PC-9 (cell line): Measurements from ENCODE around the gene NAA15. TPM values are rescaled to one million over a fixed set of nuclear protein-coding genes. Genes with fewer than 3 reads are reported as not detected.

Source experiments
- BruUV-seq: library from RNA; stranded (reverse); fragments of 400-500 nt; replicated peaks from 2 replicates; lab custom pipeline; 2021; lab: Mats Ljungman, UMichigan
- CTCF ChIA-PET: fragments of 300-600 bp; sonication (Branson Sonifier 250); formaldehyde crosslinking; loops from one replicate; lab custom pipeline; 2022; ENCODE audit warnings: antibody characterized with exemption; lab: Charles Lee
- POLR2A ChIA-PET: fragments of 300-600 bp; sonication (Branson Sonifier 250); formaldehyde crosslinking; loops from one replicate; lab custom pipeline; 2022; ENCODE audit warnings: antibody characterized with exemption; ENCODE audit not compliant: unreplicated experiment; lab: Charles Lee
- DNase-seq, 2 experiments: peaks; one replicate each; pipeline versions ENCODE4 v3.0.0 to v3.0.0-alpha.2; 2015 to 2022; ENCODE audit warnings: mixed read lengths in 1 of 2
- H2AFZ ChIP-seq: fragments of 200-600 bp; sonication (generic); 2 replicates; pipeline ENCODE4 v1.8.1; 2017; ENCODE audit warnings: antibody characterized with exemption
- H3F3A ChIP-seq: fragments of 200-600 bp; sonication (generic); 2 replicates; pipeline ENCODE4 v1.8.1; 2017; ENCODE audit warnings: antibody characterized with exemption, mild to moderate bottlenecking, low read depth; ENCODE audit not compliant: insufficient read depth
- H3K27ac ChIP-seq: fragments of 200-600 bp; sonication (generic); 2 replicates; pipeline ENCODE4 v1.6.1; 2016; ENCODE audit warnings: mixed run types
- H3K27me3 ChIP-seq: fragments of 200-600 bp; sonication (generic); 2 replicates; pipeline ENCODE4 v1.6.1; 2016; ENCODE audit warnings: low read depth, mixed run types; ENCODE audit not compliant: insufficient read depth
- H3K36me3 ChIP-seq: fragments of 200-600 bp; sonication (generic); 2 replicates; pipeline ENCODE4 v1.6.1; 2016; ENCODE audit warnings: low read depth, mixed run types
- H3K4me1 ChIP-seq: fragments of 200-600 bp; sonication (generic); replicated peaks from 2 replicates; pipeline ENCODE4 v1.6.1; 2016; ENCODE audit warnings: mixed run types; ENCODE audit not compliant: insufficient read depth
- H3K4me2 ChIP-seq: fragments of 200-600 bp; sonication (generic); 2 replicates; pipeline ENCODE4 v1.6.1; 2017; ENCODE audit warnings: mixed run types
- H3K4me3 ChIP-seq: fragments of 200-600 bp; sonication (generic); 2 replicates; pipeline ENCODE4 v1.6.1; 2016; ENCODE audit warnings: mixed run types
- H3K79me2 ChIP-seq: fragments of 200-600 bp; sonication (generic); 2 replicates; pipeline ENCODE4 v1.6.1; 2017; ENCODE audit warnings: low read depth, mixed run types
- H3K9me2 ChIP-seq: fragments of 200-600 bp; sonication (generic); 2 replicates; pipeline ENCODE4 v1.8.1; 2017; ENCODE audit warnings: mild to moderate bottlenecking; ENCODE audit not compliant: insufficient read depth
- H3K9me3 ChIP-seq: fragments of 200-600 bp; sonication (generic); 2 replicates; pipeline ENCODE4 v1.8.1; 2016; ENCODE audit warnings: low read depth; ENCODE audit not compliant: insufficient read depth
- H4K20me1 ChIP-seq: fragments of 200-600 bp; sonication (generic); 2 replicates; pipeline ENCODE4 v1.8.1; 2017; ENCODE audit not compliant: insufficient read depth
- EZH2 ChIP-seq: fragments of 200-600 bp; sonication (generic); IDR thresholded peaks from 2 replicates; pipeline ENCODE4 v1.8.0; 2017; ENCODE audit warnings: antibody characterized with exemption, low read depth
- intact Hi-C: fragments of 100-400 bp; cut with micrococcal nuclease; formaldehyde crosslinking; loops from one replicate; pipeline ENCODE4 v1.10.0; 2022; ENCODE audit not compliant: unreplicated experiment
- total RNA-seq: library from RNA; stranded (reverse); gene quantifications from 2 replicates; pipeline ENCODE4 v1.2.3, GENCODE V29; 2021
- TF ChIP-seq, protein P1 (sequence below): fragments of 200-600 bp; sonication (generic); conservative IDR thresholded peaks from 2 replicates; pipeline ENCODE4 v1.6.1; 2017; ENCODE audit warnings: mixed run types, antibody characterized with exemption, mild to moderate bottlenecking, moderate library complexity

NAA15 gene
- total RNA-seq, 1 experiment from 2014 or later = 43.8 TPM

DNA sequence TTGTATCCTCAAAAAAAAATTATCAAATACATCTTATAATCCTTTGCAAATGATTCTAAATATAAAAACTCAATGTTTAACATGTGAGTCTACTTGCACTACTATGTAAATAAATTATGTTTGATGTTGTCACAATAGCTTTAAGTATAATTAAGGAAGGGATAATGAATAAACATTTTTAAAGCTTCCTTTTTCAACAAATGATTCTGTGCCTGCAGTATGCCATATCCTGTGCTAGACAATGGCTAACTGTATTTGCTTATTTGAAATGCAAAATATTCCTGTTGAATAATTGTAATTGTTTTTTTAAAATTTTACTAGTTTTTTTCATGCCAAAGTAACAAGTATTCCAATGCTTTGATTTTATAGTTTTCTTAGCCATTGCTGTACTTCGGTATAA is 60.0 kb downstream of the NAA15 start:
- CTCF ChIA-PET = no interaction called here
- H3K4me1 ChIP-seq = no peaks in the 10 kb centered on the region
- intact Hi-C loops = no loop called here
- TF ChIP-seq EZH2 = no peak
- TF ChIP-seq, protein P1, sequence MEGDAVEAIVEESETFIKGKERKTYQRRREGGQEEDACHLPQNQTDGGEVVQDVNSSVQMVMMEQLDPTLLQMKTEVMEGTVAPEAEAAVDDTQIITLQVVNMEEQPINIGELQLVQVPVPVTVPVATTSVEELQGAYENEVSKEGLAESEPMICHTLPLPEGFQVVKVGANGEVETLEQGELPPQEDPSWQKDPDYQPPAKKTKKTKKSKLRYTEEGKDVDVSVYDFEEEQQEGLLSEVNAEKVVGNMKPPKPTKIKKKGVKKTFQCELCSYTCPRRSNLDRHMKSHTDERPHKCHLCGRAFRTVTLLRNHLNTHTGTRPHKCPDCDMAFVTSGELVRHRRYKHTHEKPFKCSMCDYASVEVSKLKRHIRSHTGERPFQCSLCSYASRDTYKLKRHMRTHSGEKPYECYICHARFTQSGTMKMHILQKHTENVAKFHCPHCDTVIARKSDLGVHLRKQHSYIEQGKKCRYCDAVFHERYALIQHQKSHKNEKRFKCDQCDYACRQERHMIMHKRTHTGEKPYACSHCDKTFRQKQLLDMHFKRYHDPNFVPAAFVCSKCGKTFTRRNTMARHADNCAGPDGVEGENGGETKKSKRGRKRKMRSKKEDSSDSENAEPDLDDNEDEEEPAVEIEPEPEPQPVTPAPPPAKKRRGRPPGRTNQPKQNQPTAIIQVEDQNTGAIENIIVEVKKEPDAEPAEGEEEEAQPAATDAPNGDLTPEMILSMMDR = no peak
- H3K4me2 ChIP-seq = no peak overlapping the region
- H3K36me3 ChIP-seq = peaks cover 17% of the 10 kb centered on the region
- H3K4me3 ChIP-seq = no peak overlapping the region
- H3K79me2 ChIP-seq = 0 out of 2 replicates have a peak, but pooled peaks cover 3% of the 10 kb centered on the region
- BruUV-seq = no TSS peak
- H3K27ac ChIP-seq = no peak overlapping the region
- no peaks in the 10 kb centered on the region for H3K27me3 ChIP-seq
- H4K20me1 ChIP-seq = peaks cover 5% of the 10 kb centered on the region; the same call in 1 of the 2 replicates
- no peaks in the 10 kb centered on the region for H3K9me3 ChIP-seq
- no peak for DNase-seq
- no peak overlapping the region for H2AFZ ChIP-seq
- POLR2A ChIA-PET = no interaction called here
- no peaks in the 10 kb centered on the region for H3K9me2 ChIP-seq
- peaks cover 9% of the 10 kb centered on the region; the same call in 1 of the 2 replicates for H3F3A ChIP-seq

DNA sequence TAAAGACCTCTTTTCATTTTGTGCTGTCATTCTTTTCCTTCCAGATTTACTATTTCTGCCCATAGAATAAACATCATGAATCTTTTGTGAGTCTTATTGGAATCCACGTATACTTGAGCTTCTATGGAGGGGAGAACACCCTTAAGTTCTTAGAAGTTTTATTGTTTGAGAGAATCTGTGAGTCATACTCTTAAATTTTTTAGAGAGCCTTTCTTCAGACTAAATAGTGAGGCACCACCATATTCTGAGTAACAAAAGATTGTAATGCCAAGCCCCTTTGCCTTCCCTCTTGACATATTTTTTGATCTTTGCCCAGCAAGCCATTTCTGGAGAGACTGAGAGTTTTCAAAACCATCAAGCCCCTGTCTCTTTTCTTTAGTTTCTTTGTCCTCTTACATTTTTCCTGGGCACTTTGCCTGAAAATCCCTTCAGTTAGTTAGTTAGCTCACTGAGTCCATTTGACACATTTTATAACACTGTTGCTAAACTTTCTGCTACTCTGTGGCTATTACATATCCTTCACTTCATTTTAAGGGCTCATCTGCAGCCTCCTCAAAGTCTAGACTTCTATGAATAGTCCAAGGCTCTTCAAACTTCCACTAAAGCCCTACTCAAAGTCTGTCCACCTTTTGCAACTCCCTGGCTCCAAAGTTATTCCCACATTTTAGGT is 66.3 kb downstream of the NAA15 start:
- Histone ChIP-seq H4K20me1 (no peaks in the 10 kb centered on the region), H3K27me3 (no peaks in the 10 kb centered on the region), H3K9me2 (no peaks in the 10 kb centered on the region), H3F3A (no peaks in the 10 kb centered on the region; the same call in 1 of the 2 replicates), H3K4me1 (no peaks in the 10 kb centered on the region), H3K79me2 (0 out of 2 replicates have a peak, but pooled peaks cover 3% of the 10 kb centered on the region), H3K9me3 (no peaks in the 10 kb centered on the region), H3K4me2 (no peak overlapping the region), H3K27ac (no peak overlapping the region), H2AFZ (no peak overlapping the region), H3K36me3 (peaks cover 5% of the 10 kb centered on the region; the same call in 1 of the 2 replicates), H3K4me3 (no peak overlapping the region)
- intact Hi-C loops = no loop called here
- DNase-seq = no peak
- no TSS peak for BruUV-seq
- POLR2A ChIA-PET = interaction anchor here (0.6 kb wide), 1 partner anchor 337 kb away, joined by 3 read pairs; no protein-coding TSS in a partner anchor
- no peak for TF ChIP-seq EZH2
- TF ChIP-seq, protein P1 = no peak
- CTCF ChIA-PET = no interaction called here

DNA sequence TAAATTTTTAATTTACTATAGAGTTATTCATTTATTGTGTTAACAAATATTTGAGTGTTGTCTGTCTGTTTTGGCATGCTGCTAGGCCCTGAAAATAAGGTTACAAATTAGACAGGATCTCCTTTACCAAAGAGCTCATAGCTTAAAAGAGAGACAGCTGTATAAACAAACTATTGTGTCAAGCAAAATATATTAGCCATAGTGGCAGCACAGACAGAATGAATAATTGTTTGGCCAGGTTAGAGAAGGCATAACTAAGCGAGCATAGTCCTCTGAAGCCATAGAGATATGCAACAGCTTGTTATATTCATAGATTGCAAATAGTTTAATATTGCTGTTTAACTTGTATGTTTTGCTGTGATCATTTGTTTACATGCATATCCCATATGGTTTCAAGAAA is 67.7 kb downstream of the NAA15 start:
- intact Hi-C loops = no loop called here
- BruUV-seq = no TSS peak
- Histone ChIP-seq H3F3A (no peaks in the 10 kb centered on the region), H3K4me3 (no peak overlapping the region), H3K9me2 (no peaks in the 10 kb centered on the region), H3K4me1 (no peaks in the 10 kb centered on the region), H3K27me3 (no peaks in the 10 kb centered on the region), H2AFZ (no peak overlapping the region), H3K4me2 (no peak overlapping the region), H3K79me2 (0 out of 2 replicates have a peak, but pooled peaks cover 3% of the 10 kb centered on the region), H4K20me1 (no peaks in the 10 kb centered on the region), H3K9me3 (no peaks in the 10 kb centered on the region), H3K36me3 (no peaks in the 10 kb centered on the region), H3K27ac (no peak overlapping the region)
- no peak for DNase-seq
- ChIA-PET POLR2A (no interaction called here), CTCF (no interaction called here)
- TF ChIP-seq, protein P1 = no peak
- no peak for TF ChIP-seq EZH2
